Measurements from ENCODE around the gene MYH7B.

The MYH7B gene

GRCh38 chr20:34955231-34956040 lies at the start of gene MYH7B, which contains the start of gene GSS:
MYH7B (plus strand) TSS chr20:34955868; CDS start chr20:34978006, 22,138 bp downstream.
GSS (minus strand) TSS chr20:34955806; CDS start chr20:34951852, 3,954 bp downstream.
- no peaks in the 10 kb centered on the region for H3K27me3 ChIP-seq (ENCODE audit: control insufficient read depth in 2 of 2, insufficient read depth in 2 of 2, low read length in 2 of 2)
- no peaks in the 10 kb centered on the region for H3K36me3 ChIP-seq (ENCODE audit: control insufficient read depth in 2 of 2, insufficient read depth in 2 of 2, low read length in 2 of 2)
- H3K9me3 ChIP-seq (ENCODE audit: control insufficient read depth in 2 of 2, low read length in 2 of 2), result no peaks in the 10 kb centered on the region
- peaks cover 14 to 23% of the 10 kb centered on the region in 2 donors for H3K4me1 ChIP-seq (ENCODE audit: control insufficient read depth in 2 of 2, insufficient read depth in 2 of 2, low read length in 2 of 2)
- peak within 1 kb of the TSS; percentile 95 to 99 for H3K9ac ChIP-seq (ENCODE audit: low read depth in 1 of 2, low read length in 2 of 2)
- H3K4me3 ChIP-seq (ENCODE audit: low read length in 2 of 2), result peak within 1 kb of the TSS; percentile 93 to 94
- peak within 1 kb of the TSS; percentile 92 to 95 for H3K27ac ChIP-seq (ENCODE audit: low read depth in 2 of 2, low read length in 2 of 2)

GRCh38 chr20:34907616-34908469 lies 47.8 kb upstream of the MYH7B start:
- no peaks in the 10 kb centered on the region for H3K9me3 ChIP-seq (ENCODE audit: control insufficient read depth in 2 of 2, low read length in 2 of 2)
- H3K27me3 ChIP-seq (ENCODE audit: control insufficient read depth in 2 of 2, insufficient read depth in 2 of 2, low read length in 2 of 2), result no peaks in the 10 kb centered on the region
- H3K9ac ChIP-seq (ENCODE audit: low read depth in 1 of 2, low read length in 2 of 2), result peak overlapping the region in 1 of 2 donors; percentile 28
- peaks cover 5 to 32% of the 10 kb centered on the region in 2 donors for H3K4me1 ChIP-seq (ENCODE audit: control insufficient read depth in 2 of 2, insufficient read depth in 2 of 2, low read length in 2 of 2)
- H3K27ac ChIP-seq (ENCODE audit: low read depth in 2 of 2, low read length in 2 of 2), result peak overlapping the region; percentile 70
- no peak overlapping the region for H3K4me3 ChIP-seq (ENCODE audit: low read length in 2 of 2)
- H3K36me3 ChIP-seq (ENCODE audit: control insufficient read depth in 2 of 2, insufficient read depth in 2 of 2, low read length in 2 of 2), result peaks cover under 1 to 6% of the 10 kb centered on the region in 2 donors

GRCh38 chr20:34915131-34915530 lies 40.5 kb upstream of the MYH7B start:
- peak overlapping the region; percentile 78 to 87 for H3K27ac ChIP-seq (ENCODE audit: low read depth in 2 of 2, low read length in 2 of 2)
- peak overlapping the region; percentile 34 to 55 for H3K9ac ChIP-seq (ENCODE audit: low read depth in 1 of 2, low read length in 2 of 2)
- H3K4me3 ChIP-seq (ENCODE audit: low read length in 2 of 2), result no peak overlapping the region
- peaks cover 32 to 37% of the 10 kb centered on the region in 2 donors for H3K36me3 ChIP-seq (ENCODE audit: control insufficient read depth in 2 of 2, insufficient read depth in 2 of 2, low read length in 2 of 2)
- no peaks in the 10 kb centered on the region for H3K9me3 ChIP-seq (ENCODE audit: control insufficient read depth in 2 of 2, low read length in 2 of 2)
- H3K4me1 ChIP-seq (ENCODE audit: control insufficient read depth in 2 of 2, insufficient read depth in 2 of 2, low read length in 2 of 2), result peaks cover 27 to 48% of the 10 kb centered on the region in 2 donors
- no peaks in the 10 kb centered on the region for H3K27me3 ChIP-seq (ENCODE audit: control insufficient read depth in 2 of 2, insufficient read depth in 2 of 2, low read length in 2 of 2)

GRCh38 chr20:34915749-34916455 lies 39.8 kb upstream of the MYH7B start:
- peaks cover 39 to 45% of the 10 kb centered on the region in 2 donors for H3K36me3 ChIP-seq (ENCODE audit: control insufficient read depth in 2 of 2, insufficient read depth in 2 of 2, low read length in 2 of 2)
- no peaks in the 10 kb centered on the region for H3K27me3 ChIP-seq (ENCODE audit: control insufficient read depth in 2 of 2, insufficient read depth in 2 of 2, low read length in 2 of 2)
- peak overlapping the region; percentile 78 to 87 for H3K27ac ChIP-seq (ENCODE audit: low read depth in 2 of 2, low read length in 2 of 2)
- H3K9ac ChIP-seq (ENCODE audit: low read depth in 1 of 2, low read length in 2 of 2), result peak overlapping the region in 1 of 2 donors; percentile 55
- no peaks in the 10 kb centered on the region for H3K9me3 ChIP-seq (ENCODE audit: control insufficient read depth in 2 of 2, low read length in 2 of 2)
- H3K4me3 ChIP-seq (ENCODE audit: low read length in 2 of 2), result no peak overlapping the region
- peaks cover 27 to 48% of the 10 kb centered on the region in 2 donors for H3K4me1 ChIP-seq (ENCODE audit: control insufficient read depth in 2 of 2, insufficient read depth in 2 of 2, low read length in 2 of 2)

GRCh38 chr20:34916774-34917354 lies 38.8 kb upstream of the MYH7B start:
- Histone ChIP-seq H3K9me3 (ENCODE audit: control insufficient read depth in 2 of 2, low read length in 2 of 2) (no peaks in the 10 kb centered on the region), H3K4me1 (ENCODE audit: control insufficient read depth in 2 of 2, insufficient read depth in 2 of 2, low read length in 2 of 2) (peaks cover 27 to 48% of the 10 kb centered on the region in 2 donors), H3K27me3 (ENCODE audit: control insufficient read depth in 2 of 2, insufficient read depth in 2 of 2, low read length in 2 of 2) (no peaks in the 10 kb centered on the region), H3K27ac (ENCODE audit: low read depth in 2 of 2, low read length in 2 of 2) (peak overlapping the region; percentile 87 to 89), H3K9ac (ENCODE audit: low read depth in 1 of 2, low read length in 2 of 2) (peak overlapping the region; percentile 0 to 36), H3K4me3 (ENCODE audit: low read length in 2 of 2) (no peak overlapping the region), H3K36me3 (ENCODE audit: control insufficient read depth in 2 of 2, insufficient read depth in 2 of 2, low read length in 2 of 2) (peaks cover 48 to 53% of the 10 kb centered on the region in 2 donors)

GRCh38 chr20:34920055-34920454 lies 35.6 kb upstream of the MYH7B start:
- Histone ChIP-seq H3K27me3 (ENCODE audit: control insufficient read depth in 2 of 2, insufficient read depth in 2 of 2, low read length in 2 of 2) (no peaks in the 10 kb centered on the region), H3K9me3 (ENCODE audit: control insufficient read depth in 2 of 2, low read length in 2 of 2) (no peaks in the 10 kb centered on the region), H3K27ac (ENCODE audit: low read depth in 2 of 2, low read length in 2 of 2) (no peak overlapping the region), H3K4me3 (ENCODE audit: low read length in 2 of 2) (no peak overlapping the region), H3K9ac (ENCODE audit: low read depth in 1 of 2, low read length in 2 of 2) (no peak overlapping the region), H3K36me3 (ENCODE audit: control insufficient read depth in 2 of 2, insufficient read depth in 2 of 2, low read length in 2 of 2) (peaks cover 61 to 66% of the 10 kb centered on the region in 2 donors), H3K4me1 (ENCODE audit: control insufficient read depth in 2 of 2, insufficient read depth in 2 of 2, low read length in 2 of 2) (peaks cover 13 to 31% of the 10 kb centered on the region in 2 donors)

- H3K27ac ChIP-seq (ENCODE audit: low read depth in 2 of 2, low read length in 2 of 2), result no peak overlapping the region
- no peak overlapping the region for H3K9ac ChIP-seq (ENCODE audit: low read depth in 1 of 2, low read length in 2 of 2)
- H3K36me3 ChIP-seq (ENCODE audit: control insufficient read depth in 2 of 2, insufficient read depth in 2 of 2, low read length in 2 of 2), result peaks cover 75 to 77% of the 10 kb centered on the region in 2 donors
- H3K27me3 ChIP-seq (ENCODE audit: control insufficient read depth in 2 of 2, insufficient read depth in 2 of 2, low read length in 2 of 2), result no peaks in the 10 kb centered on the region
- H3K4me1 ChIP-seq (ENCODE audit: control insufficient read depth in 2 of 2, insufficient read depth in 2 of 2, low read length in 2 of 2), result peaks cover 4 to 18% of the 10 kb centered on the region in 2 donors
- H3K9me3 ChIP-seq (ENCODE audit: control insufficient read depth in 2 of 2, low read length in 2 of 2), result no peaks in the 10 kb centered on the region
- H3K4me3 ChIP-seq (ENCODE audit: low read length in 2 of 2), result no peak overlapping the region
Observed at GRCh38 chr20:34921436-34921835, 34.2 kb upstream of the MYH7B start.

- Histone ChIP-seq H3K27me3 (ENCODE audit: control insufficient read depth in 2 of 2, insufficient read depth in 2 of 2, low read length in 2 of 2) (no peaks in the 10 kb centered on the region), H3K4me1 (ENCODE audit: control insufficient read depth in 2 of 2, insufficient read depth in 2 of 2, low read length in 2 of 2) (peaks cover 4 to 8% of the 10 kb centered on the region in 2 donors), H3K27ac (ENCODE audit: low read depth in 2 of 2, low read length in 2 of 2) (no peak overlapping the region), H3K9me3 (ENCODE audit: control insufficient read depth in 2 of 2, low read length in 2 of 2) (no peaks in the 10 kb centered on the region), H3K4me3 (ENCODE audit: low read length in 2 of 2) (no peak overlapping the region), H3K36me3 (ENCODE audit: control insufficient read depth in 2 of 2, insufficient read depth in 2 of 2, low read length in 2 of 2) (peaks cover 88 to 91% of the 10 kb centered on the region in 2 donors), H3K9ac (ENCODE audit: low read depth in 1 of 2, low read length in 2 of 2) (no peak overlapping the region)
Observed at GRCh38 chr20:34922654-34923381, 32.9 kb upstream of the MYH7B start.

GRCh38 chr20:34923414-34923813 lies 32.3 kb upstream of the MYH7B start:
- Histone ChIP-seq H3K4me1 (ENCODE audit: control insufficient read depth in 2 of 2, insufficient read depth in 2 of 2, low read length in 2 of 2) (peaks cover 2% of the 10 kb centered on the region in 2 donors), H3K9me3 (ENCODE audit: control insufficient read depth in 2 of 2, low read length in 2 of 2) (no peaks in the 10 kb centered on the region), H3K4me3 (ENCODE audit: low read length in 2 of 2) (no peak overlapping the region), H3K27ac (ENCODE audit: low read depth in 2 of 2, low read length in 2 of 2) (no peak overlapping the region), H3K27me3 (ENCODE audit: control insufficient read depth in 2 of 2, insufficient read depth in 2 of 2, low read length in 2 of 2) (no peaks in the 10 kb centered on the region), H3K36me3 (ENCODE audit: control insufficient read depth in 2 of 2, insufficient read depth in 2 of 2, low read length in 2 of 2) (peaks cover 91 to 92% of the 10 kb centered on the region in 2 donors), H3K9ac (ENCODE audit: low read depth in 1 of 2, low read length in 2 of 2) (no peak overlapping the region)
